HG03378 (cell line): Measurements from ENCODE around the gene CCIN.

Experiments
- ATAC-seq: cut with Tn5 transposase; IDR thresholded peaks from one replicate; pipeline ENCODE4 v1.9.1; 2021; ENCODE audit warnings: mild to moderate bottlenecking, moderate library complexity; ENCODE audit not compliant: unreplicated experiment

The CCIN gene

GRCh38 chr9:36188212-36188611 is 19.0 kb downstream of the CCIN start:
- no peak for ATAC-seq

DNA sequence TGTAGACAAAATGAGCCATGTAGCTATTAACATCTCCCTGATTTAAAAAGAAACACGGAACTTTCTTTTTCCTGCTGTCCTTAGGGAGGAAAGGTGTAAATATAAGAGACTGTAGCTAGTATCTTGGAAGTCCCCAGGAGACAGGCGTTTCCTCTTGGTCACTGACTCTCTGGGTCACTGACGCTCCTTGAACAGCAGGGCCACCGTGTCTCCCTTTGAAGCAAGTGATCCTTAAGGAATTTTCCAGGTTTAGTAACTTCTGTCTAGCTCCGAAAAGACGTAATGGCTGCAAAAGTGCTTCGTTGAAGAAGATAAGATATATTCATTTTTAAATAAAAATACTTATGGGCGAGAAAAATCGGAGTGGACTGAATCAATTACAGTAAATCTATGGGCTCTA is 20.8 kb downstream of the CCIN start:
- no peak for ATAC-seq

- ATAC-seq, result peak; percentile 95
These were observed 21.5 kb downstream of the CCIN start, which contains the start of gene CLTA for GRCh38 chr9:36190388-36191289. CLTA (plus strand) TSS chr9:36190921; CDS start chr9:36191057, 136 bp downstream.

GRCh38 chr9:36191290-36191645 is 22.1 kb downstream of the CCIN start:
- no peak for ATAC-seq

GRCh38 chr9:36191686-36192085 is 22.5 kb downstream of the CCIN start:
- ATAC-seq, result no peak

DNA sequence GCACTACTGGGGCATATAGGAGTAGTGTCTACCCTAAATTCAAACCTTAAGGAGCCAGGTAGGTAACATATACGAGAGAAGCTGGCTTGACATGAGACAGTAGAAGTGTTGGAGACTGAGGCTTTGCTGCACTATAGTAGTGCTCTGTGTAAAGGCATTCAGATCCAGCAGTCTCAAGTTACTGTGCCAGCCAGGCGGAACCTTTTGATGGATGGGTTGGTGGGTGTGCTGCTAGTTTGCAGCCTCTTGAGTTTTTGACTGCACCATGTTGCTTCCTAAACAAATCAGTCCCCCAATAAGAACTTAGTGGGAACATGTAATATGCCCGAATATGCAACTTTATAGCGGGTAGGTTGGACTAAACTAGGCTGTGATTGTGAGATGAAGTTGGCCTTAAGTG is 23.0 kb downstream of the CCIN start:
- no peak for ATAC-seq

DNA sequence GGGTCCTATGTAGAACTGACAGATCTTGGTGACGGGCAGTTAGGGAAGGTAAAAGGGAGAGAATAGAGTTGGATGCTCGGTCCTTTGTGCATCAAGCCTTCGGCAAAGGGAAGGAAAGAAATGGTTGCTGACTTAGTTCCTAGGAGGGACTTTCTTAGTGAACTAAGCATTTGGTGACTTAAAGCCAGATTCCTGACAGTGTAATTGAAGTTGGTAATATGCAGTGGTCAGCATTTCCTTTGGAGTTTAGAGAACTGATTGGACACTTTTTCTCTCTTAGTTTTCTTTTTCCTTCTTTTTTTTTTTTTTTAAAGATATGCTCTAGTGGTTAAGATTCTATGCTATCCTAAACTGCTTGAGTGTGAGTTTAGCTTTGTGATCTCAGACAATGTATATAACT is 23.8 kb downstream of the CCIN start:
- ATAC-seq, result no peak

- ATAC-seq, result no peak
These were observed 25.3 kb downstream of the CCIN start for GRCh38 chr9:36194326-36195000.

DNA sequence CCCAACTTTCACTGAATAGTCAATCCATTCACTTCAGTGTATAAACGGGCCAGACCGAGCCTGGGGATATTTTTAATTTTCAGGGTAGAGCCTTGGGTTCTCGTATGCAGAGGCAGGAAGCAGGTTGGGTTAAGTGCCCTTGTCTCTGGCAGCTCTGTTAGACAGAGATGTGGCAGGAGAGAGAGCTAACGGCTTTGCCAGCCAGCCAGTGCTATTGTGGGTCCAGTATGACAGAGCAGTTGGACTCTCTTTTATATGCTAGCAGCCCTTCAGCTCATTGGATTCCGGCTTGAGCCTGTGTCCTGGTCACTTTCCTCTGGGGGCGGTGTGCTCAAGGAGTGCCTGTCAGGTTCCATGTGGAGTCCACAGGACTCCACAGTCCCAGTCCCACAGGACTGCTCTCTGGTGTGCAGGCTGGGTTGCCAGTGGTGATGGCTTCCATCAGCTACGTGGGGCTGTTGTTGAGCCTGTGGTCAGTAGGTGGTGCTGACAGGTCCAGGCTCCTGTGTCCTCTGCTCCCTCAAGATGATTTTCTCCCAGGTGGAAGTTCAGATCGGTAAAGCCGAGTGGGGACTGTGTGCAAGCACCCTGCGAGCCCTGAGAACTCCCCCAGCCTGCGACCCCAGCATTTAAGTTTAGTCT is 35.8 kb downstream of the CCIN start:
- ATAC-seq, result no peak

- no peak for ATAC-seq
These were observed 37.8 kb downstream of the CCIN start for GRCh38 chr9:36207016-36207415.

DNA sequence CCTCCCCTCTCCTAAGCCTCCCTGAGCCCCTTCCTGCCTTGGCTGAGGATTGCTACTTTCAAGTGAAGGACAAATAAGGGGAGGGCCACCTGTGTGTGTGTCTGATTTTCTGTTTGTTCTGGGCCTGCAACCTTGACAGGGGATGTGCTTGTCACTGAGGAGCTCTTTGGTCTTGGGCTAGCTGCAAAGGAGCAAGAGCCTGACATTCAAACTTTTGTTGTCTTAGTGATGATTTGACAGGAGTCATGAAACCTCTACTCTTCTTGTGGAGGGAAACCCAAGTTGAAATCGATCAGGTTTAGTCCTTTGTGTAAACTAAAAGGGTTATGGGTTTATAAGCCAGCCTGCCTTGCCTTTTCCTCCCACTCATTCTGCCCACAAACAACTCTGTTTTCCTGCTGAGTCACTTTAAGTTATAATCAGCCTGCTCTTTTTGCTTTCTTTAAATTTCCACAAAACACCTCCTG is 38.4 kb downstream of the CCIN start:
- no peak for ATAC-seq

DNA sequence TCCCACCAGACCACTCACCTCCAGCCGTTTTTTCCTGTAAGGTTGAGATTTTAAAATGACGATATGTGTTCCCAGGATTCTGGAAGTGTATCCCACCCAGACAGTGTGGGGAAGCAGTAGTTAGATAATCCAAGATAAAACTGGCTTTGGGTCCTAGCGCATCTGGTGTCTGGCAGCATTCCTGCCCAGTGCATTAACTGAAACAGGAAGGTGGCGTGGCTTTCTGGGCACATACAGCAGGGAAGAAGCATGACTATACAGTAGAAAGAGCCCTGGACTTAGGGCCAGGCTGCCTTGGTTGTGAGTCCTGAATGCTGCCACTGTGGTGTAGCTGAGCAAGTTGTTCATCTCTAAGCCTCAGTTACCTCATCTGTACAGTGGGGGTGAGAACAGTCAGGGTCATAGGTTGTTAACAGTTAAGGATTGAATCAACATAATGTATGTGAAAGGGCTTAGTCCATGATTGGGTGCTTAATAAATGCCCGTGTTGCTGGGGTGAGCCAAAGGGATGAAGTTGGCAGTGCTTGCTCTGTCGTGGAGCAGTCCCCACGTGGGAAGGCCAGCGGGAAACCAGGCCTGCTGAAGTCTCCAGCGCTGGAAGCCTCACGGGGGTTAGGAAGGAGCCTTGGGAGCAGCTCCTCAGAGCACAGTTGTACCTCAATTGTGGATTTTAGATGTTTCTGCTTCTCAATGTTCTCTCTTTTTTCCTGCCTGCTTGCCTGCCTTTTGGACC is 39.5 kb downstream of the CCIN start:
- ATAC-seq, result no peak

- no peak for ATAC-seq
These were observed 41.5 kb downstream of the CCIN start for GRCh38 chr9:36210722-36211121.

GRCh38 chr9:36211510-36211909 is 42.3 kb downstream of the CCIN start:
- no peak for ATAC-seq

DNA sequence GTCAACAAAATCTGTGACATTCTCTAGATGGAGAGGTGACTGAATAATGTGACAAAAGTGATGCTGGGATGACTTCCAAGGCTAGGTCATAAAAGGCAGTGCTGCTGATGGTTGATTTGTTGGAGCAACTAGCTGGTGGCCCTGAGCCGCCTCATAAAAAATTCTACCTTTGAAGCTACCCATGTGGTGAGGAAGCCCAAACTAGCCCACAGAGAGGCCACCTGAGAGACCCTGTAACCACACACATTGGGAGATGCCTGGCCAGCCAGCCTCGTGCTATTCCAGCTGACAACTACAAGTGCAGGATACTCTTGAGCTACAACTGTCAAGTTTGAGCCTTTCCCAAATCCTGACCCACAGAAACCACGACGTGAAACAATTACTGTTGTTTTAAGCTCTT is 44.2 kb downstream of the CCIN start:
- no peak for ATAC-seq

DNA sequence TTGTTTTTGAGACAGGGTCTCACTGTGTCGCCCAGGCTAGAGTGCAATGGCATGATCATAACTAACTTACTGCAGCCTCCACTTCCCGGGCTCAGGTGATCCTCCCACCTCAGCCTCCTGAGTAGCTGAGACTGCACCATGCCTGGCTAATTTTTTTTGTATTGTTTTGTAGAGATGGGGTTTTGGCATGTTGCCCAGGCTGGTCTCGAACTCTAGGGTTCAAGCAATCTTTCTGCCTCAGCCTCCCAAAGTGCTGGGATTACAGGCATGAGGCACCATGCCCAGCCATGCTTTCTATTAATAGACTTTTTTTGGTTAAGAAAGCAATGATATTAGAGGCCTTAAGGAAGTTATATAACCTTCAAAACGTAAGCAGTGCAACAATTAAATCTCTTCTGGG is 44.8 kb downstream of the CCIN start:
- no peak for ATAC-seq

- ATAC-seq, result no peak
These were observed 45.4 kb downstream of the CCIN start for GRCh38 chr9:36214571-36214970.

DNA sequence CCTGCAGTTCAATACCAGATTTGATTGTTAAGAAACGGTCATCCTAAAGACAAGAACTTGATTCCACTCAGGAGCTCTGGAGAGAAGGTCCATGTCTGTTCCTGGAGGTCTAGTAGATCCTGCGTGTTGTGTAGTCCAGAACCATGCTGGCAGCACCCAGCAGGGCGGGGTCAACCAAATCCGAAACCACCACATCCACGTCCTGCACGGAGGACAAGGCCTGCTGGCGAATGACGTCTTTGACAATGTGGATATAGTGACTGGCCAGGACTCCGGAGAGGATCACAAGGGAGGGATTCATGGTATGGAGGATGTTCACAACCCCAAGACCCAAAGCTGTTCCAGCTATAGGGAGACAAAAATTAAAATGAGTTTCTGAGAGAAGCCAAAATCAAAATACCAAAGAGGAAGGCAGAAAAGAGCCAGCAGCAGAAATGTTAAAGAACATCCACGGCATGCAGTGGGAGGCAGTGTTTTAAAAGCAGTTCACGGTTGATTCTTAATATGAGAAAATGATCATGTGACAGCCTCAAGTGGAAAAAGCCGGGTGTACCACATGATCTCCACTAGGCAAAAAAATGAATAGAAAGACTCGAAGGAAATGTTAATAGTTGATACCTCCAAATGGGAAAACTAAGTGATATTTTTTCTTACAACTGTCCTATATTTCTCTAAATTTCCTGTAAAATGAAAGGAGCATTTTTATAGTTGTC is 48.2 kb downstream of the CCIN start:
- ATAC-seq, result no peak

- no peak for ATAC-seq
These were observed 48.8 kb downstream of the CCIN start for GRCh38 chr9:36218011-36218410.

GRCh38 chr9:36218411-36218901 is 49.3 kb downstream of the CCIN start:
- no peak for ATAC-seq
